MM.1S (cell line): ENCODE results near the gene OR3A1.
"Not testable (repeated sequence)": the region's sequence is repeated elsewhere in the genome, so short reads cannot be mapped to it uniquely, and the experiment has no call there.

Source experiments
- DNase-seq: peaks from one replicate; pipeline ENCODE4 v3.0.0-alpha.2; 2015
- H2AFZ ChIP-seq: fragments of 300-600 bp; sonication (generic); 2 replicates; pipeline ENCODE4 v1.6.0; 2016; ENCODE audit warnings: antibody characterized with exemption, low read length
- H3F3A ChIP-seq: fragments of 300-600 bp; sonication (generic); 2 replicates; pipeline ENCODE4 v1.6.1; 2016; ENCODE audit warnings: mild to moderate bottlenecking, antibody characterized with exemption, low read length, moderate library complexity, mixed read lengths; ENCODE audit not compliant: insufficient read depth
- H3K27ac ChIP-seq: fragments of 300-600 bp; sonication (generic); 2 replicates; pipeline ENCODE4 v1.5.1; 2016; ENCODE audit warnings: mild to moderate bottlenecking, low read length
- H3K27me3 ChIP-seq: fragments of 300-600 bp; sonication (generic); replicated peaks from 2 replicates; pipeline ENCODE4 v1.6.0; 2016; ENCODE audit warnings: low read length; ENCODE audit not compliant: insufficient read depth
- H3K36me3 ChIP-seq: fragments of 300-600 bp; sonication (generic); replicated peaks from 2 replicates; pipeline ENCODE4 v1.6.1; 2016; ENCODE audit warnings: mild to moderate bottlenecking, low read length, mixed read lengths; ENCODE audit not compliant: insufficient read depth
- H3K4me1 ChIP-seq: fragments of 300-600 bp; sonication (generic); 2 replicates; pipeline ENCODE4 v1.6.1; 2016; ENCODE audit warnings: low read length, mixed read lengths
- H3K4me2 ChIP-seq: fragments of 300-600 bp; sonication (generic); 2 replicates; pipeline ENCODE4 v1.6.0; 2016; ENCODE audit warnings: low read depth, low read length
- H3K4me3 ChIP-seq: fragments of 300-600 bp; sonication (generic); 2 replicates; pipeline ENCODE4 v1.5.1; 2016; ENCODE audit warnings: low read length, mixed read lengths
- H3K79me2 ChIP-seq: fragments of 300-600 bp; sonication (generic); 2 replicates; pipeline ENCODE4 v1.6.1; 2016; ENCODE audit warnings: mixed run types, low read length, mixed read lengths
- H3K9ac ChIP-seq: fragments of 300-600 bp; sonication (generic); 2 replicates; pipeline ENCODE4 v1.6.1; 2016; ENCODE audit warnings: low read length, mixed read lengths
- H3K9me2 ChIP-seq: fragments of 300-600 bp; sonication (generic); replicated peaks from 2 replicates; pipeline ENCODE4 v1.6.1; 2016; ENCODE audit warnings: mild to moderate bottlenecking, low read length, mixed read lengths; ENCODE audit not compliant: insufficient read depth
- H3K9me3 ChIP-seq: fragments of 300-600 bp; sonication (generic); replicated peaks from 2 replicates; pipeline ENCODE4 v1.6.1; 2016; ENCODE audit warnings: mild to moderate bottlenecking, low read length, mixed read lengths; ENCODE audit not compliant: insufficient read depth
- H4K20me1 ChIP-seq: fragments of 300-600 bp; sonication (generic); 2 replicates; pipeline ENCODE4 v1.6.1; 2016; ENCODE audit warnings: mild to moderate bottlenecking, low read length, moderate library complexity, mixed read lengths; ENCODE audit not compliant: insufficient read depth
- EZH2 ChIP-seq: fragments of 300-600 bp; sonication (generic); optimal IDR thresholded peaks from 2 replicates; pipeline ENCODE3; 2017; ENCODE audit warnings: low read depth, mild to moderate bottlenecking, antibody characterized with exemption, low read length, mixed read lengths
- EZH2phosphoT487 ChIP-seq: fragments of 300-600 bp; sonication (generic); IDR thresholded peaks from 2 replicates; pipeline ENCODE4 v1.6.1; 2018; ENCODE audit warnings: antibody characterized with exemption, low read length
- TF ChIP-seq, protein P1 (sequence below): fragments of 300-600 bp; sonication (generic); IDR thresholded peaks from 2 replicates; pipeline ENCODE4 v1.5.1; 2016; ENCODE audit warnings: antibody characterized with exemption, low read length, mixed read lengths

The OR3A1 gene, protein sequence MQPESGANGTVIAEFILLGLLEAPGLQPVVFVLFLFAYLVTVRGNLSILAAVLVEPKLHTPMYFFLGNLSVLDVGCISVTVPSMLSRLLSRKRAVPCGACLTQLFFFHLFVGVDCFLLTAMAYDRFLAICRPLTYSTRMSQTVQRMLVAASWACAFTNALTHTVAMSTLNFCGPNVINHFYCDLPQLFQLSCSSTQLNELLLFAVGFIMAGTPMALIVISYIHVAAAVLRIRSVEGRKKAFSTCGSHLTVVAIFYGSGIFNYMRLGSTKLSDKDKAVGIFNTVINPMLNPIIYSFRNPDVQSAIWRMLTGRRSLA

GRCh38 chr17:3298260-3298659, at the start of gene OR3A1:
TSS of gene OR3A1 (minus strand) at chr17:3298360. CDS start at chr17:3292582, 5,778 bp downstream.
- H3K36me3 ChIP-seq, result no peaks in the 10 kb centered on the region
- TF ChIP-seq, protein P1, sequence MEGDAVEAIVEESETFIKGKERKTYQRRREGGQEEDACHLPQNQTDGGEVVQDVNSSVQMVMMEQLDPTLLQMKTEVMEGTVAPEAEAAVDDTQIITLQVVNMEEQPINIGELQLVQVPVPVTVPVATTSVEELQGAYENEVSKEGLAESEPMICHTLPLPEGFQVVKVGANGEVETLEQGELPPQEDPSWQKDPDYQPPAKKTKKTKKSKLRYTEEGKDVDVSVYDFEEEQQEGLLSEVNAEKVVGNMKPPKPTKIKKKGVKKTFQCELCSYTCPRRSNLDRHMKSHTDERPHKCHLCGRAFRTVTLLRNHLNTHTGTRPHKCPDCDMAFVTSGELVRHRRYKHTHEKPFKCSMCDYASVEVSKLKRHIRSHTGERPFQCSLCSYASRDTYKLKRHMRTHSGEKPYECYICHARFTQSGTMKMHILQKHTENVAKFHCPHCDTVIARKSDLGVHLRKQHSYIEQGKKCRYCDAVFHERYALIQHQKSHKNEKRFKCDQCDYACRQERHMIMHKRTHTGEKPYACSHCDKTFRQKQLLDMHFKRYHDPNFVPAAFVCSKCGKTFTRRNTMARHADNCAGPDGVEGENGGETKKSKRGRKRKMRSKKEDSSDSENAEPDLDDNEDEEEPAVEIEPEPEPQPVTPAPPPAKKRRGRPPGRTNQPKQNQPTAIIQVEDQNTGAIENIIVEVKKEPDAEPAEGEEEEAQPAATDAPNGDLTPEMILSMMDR, result no peak
- TF ChIP-seq EZH2phosphoT487, result no peak
- TF ChIP-seq EZH2, result no peak
- H4K20me1 ChIP-seq, result no peaks in the 10 kb centered on the region
- no peaks in the 10 kb centered on the region for H3K4me1 ChIP-seq
- H3K79me2 ChIP-seq, result no peaks in the 10 kb centered on the region
- no peaks in the 10 kb centered on the region for H3K27me3 ChIP-seq
- no peak for DNase-seq
- no peaks in the 10 kb centered on the region for H3F3A ChIP-seq
- H3K9me3 ChIP-seq, result no peaks in the 10 kb centered on the region
- H3K27ac ChIP-seq, result no peak within 1 kb of the TSS
- H3K9ac ChIP-seq, result no peak within 1 kb of the TSS
- no peaks in the 10 kb centered on the region for H3K9me2 ChIP-seq
- H3K4me2 ChIP-seq, result no peak within 1 kb of the TSS
- no peak within 1 kb of the TSS for H3K4me3 ChIP-seq
- no peak within 1 kb of the TSS for H2AFZ ChIP-seq

- not testable (repeated sequence) for H3K4me2 ChIP-seq, H3K27ac ChIP-seq, H3F3A ChIP-seq, H3K36me3 ChIP-seq, H3K9ac ChIP-seq, H4K20me1 ChIP-seq, H3K27me3 ChIP-seq, H3K79me2 ChIP-seq, H3K4me3 ChIP-seq, H3K9me2 ChIP-seq, H2AFZ ChIP-seq, H3K9me3 ChIP-seq, H3K4me1 ChIP-seq, DNase-seq
Measured at GRCh38 chr17:3342782-3343181, 44.6 kb upstream of the OR3A1 start.

- DNase-seq, result no peak
- Histone ChIP-seq H3K9me2 (no peaks in the 10 kb centered on the region), H3K36me3 (no peaks in the 10 kb centered on the region), H4K20me1 (no peaks in the 10 kb centered on the region), H3K9me3 (no peaks in the 10 kb centered on the region), H3K79me2 (no peaks in the 10 kb centered on the region), H3K4me1 (no peaks in the 10 kb centered on the region), H3K9ac (no peak overlapping the region), H3K4me2 (no peak overlapping the region), H3F3A (no peaks in the 10 kb centered on the region), H3K4me3 (no peak overlapping the region), H3K27me3 (no peaks in the 10 kb centered on the region), H3K27ac (no peak overlapping the region), H2AFZ (no peak overlapping the region)
- TF ChIP-seq EZH2, result no peak
- no peak for TF ChIP-seq EZH2phosphoT487
- TF ChIP-seq, protein P1, result no peak
Measured at GRCh38 chr17:3335876-3336275, 37.7 kb upstream of the OR3A1 start.

DNA sequence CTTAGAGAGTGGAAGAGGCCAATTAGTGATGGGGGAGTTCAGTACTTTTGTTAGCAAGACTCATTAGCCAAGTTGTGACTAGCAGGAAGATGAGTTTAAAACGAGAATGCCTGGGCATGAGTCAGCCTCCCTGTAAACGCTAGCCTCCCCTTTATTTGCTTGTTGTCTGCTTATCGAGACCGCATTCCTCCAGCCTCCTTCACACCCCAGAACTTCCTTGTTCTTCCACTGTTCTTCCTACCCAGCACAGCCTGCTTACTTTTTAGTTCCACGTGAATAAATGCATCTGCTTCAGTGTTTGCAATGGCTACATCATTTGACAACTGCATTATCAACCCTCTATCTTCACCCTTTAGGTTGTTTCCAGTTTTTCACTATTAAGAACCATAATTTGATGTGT, 20.2 kb upstream of the OR3A1 start:
- Histone ChIP-seq H3K27me3 (no peaks in the 10 kb centered on the region), H3F3A (no peaks in the 10 kb centered on the region), H3K9me3 (no peaks in the 10 kb centered on the region), H3K79me2 (no peaks in the 10 kb centered on the region), H2AFZ (no peak overlapping the region), H3K27ac (no peak overlapping the region), H4K20me1 (no peaks in the 10 kb centered on the region), H3K4me3 (no peak overlapping the region), H3K4me1 (no peaks in the 10 kb centered on the region), H3K9ac (no peak overlapping the region), H3K4me2 (no peak overlapping the region), H3K36me3 (no peaks in the 10 kb centered on the region), H3K9me2 (no peaks in the 10 kb centered on the region)
- TF ChIP-seq EZH2phosphoT487 (no peak), EZH2 (no peak)
- TF ChIP-seq, protein P1, result no peak
- no peak for DNase-seq
